Measurements from ENCODE around the gene CPHXL. TPM values are rescaled to one million over a fixed set of nuclear protein-coding genes. Genes with fewer than 3 reads are reported as not detected.

The CPHXL gene
- polyA plus RNA-seq, 3 donors = not detected

DNA sequence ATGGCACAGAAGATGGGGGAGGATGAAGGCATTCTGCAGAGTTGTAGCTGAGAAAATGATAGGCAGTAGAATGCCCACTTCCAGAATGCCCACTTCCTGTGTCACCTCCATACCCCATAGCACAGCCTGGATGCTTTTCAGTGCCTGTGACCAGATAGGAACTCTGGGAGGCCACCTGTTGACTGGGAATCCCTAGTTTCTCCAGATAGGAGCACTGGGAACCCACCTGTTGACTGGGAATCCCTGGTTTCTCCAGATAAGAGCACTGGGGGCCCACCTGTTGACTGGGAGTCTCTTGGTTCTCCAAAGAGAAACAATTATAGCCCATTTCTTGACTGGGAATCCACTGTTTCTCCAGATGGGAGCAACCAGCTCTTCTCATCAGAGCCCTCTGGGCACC, 11.6 kb downstream of the CPHXL start:
- no peak overlapping the region for H3K4me3 Mint-ChIP-seq
- H3K36me3 Mint-ChIP-seq = no peaks in the 10 kb centered on the region
- H3K27me3 Mint-ChIP-seq (ENCODE audit: low read depth in 3 of 3) = peaks cover 0 to 5% (median 3%) of the 10 kb centered on the region in 3 donors
- Histone ChIP-seq H3K27me3 (ENCODE audit: control insufficient read depth in 2 of 2, insufficient read depth in 2 of 2, low read length in 2 of 2) (no peaks in the 10 kb centered on the region), H3K36me3 (replicated peaks in 1 of 2; ENCODE audit: control insufficient read depth in 1 of 2, insufficient read depth in 2 of 2, low read length in 2 of 2) (no peaks in the 10 kb centered on the region), H3K9ac (ENCODE audit: insufficient read depth, low read length, poor library complexity, severe bottlenecking) (no peak overlapping the region), H3K4me3 (replicated peaks in 1 of 3; ENCODE audit: low read depth in 2 of 3, low read length in 3 of 3) (no peak overlapping the region), H3K79me2 (ENCODE audit: insufficient read depth, low read length) (no peaks in the 10 kb centered on the region), H3K27ac (ENCODE audit: low read depth in 1 of 2, low read length in 2 of 2) (no peak overlapping the region), H2AFZ (ENCODE audit: insufficient read depth, low read depth, low read length, poor library complexity, severe bottlenecking) (no peak overlapping the region), H3K4me1 (ENCODE audit: control insufficient read depth in 1 of 2, insufficient read depth in 2 of 2, low read length in 2 of 2) (no peaks in the 10 kb centered on the region), H4K20me1 (ENCODE audit: insufficient read depth, low read length) (no peaks in the 10 kb centered on the region), H3K9me3 (replicated peaks in 1 of 2; ENCODE audit: control insufficient read depth in 1 of 2, insufficient read depth in 1 of 2, low read length in 2 of 2) (peaks cover 22 to 34% of the 10 kb centered on the region in 2 donors), H3K4me2 (replicated peaks; ENCODE audit: extremely low read depth, low read length, poor library complexity, severe bottlenecking) (no peak overlapping the region)
- peaks cover 19 to 33% (median 27%) of the 10 kb centered on the region in 7 donors for H3K9me3 Mint-ChIP-seq
- no peak overlapping the region for H3K27ac Mint-ChIP-seq
- no peaks in the 10 kb centered on the region for H3K4me1 Mint-ChIP-seq
- intact Hi-C loops (cut with micrococcal nuclease) = no loop called here
- TF ChIP-seq, protein P1, sequence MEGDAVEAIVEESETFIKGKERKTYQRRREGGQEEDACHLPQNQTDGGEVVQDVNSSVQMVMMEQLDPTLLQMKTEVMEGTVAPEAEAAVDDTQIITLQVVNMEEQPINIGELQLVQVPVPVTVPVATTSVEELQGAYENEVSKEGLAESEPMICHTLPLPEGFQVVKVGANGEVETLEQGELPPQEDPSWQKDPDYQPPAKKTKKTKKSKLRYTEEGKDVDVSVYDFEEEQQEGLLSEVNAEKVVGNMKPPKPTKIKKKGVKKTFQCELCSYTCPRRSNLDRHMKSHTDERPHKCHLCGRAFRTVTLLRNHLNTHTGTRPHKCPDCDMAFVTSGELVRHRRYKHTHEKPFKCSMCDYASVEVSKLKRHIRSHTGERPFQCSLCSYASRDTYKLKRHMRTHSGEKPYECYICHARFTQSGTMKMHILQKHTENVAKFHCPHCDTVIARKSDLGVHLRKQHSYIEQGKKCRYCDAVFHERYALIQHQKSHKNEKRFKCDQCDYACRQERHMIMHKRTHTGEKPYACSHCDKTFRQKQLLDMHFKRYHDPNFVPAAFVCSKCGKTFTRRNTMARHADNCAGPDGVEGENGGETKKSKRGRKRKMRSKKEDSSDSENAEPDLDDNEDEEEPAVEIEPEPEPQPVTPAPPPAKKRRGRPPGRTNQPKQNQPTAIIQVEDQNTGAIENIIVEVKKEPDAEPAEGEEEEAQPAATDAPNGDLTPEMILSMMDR (IDR thresholded peaks at IDR 0.05) = no peak
- DNase-seq = no peak

DNA sequence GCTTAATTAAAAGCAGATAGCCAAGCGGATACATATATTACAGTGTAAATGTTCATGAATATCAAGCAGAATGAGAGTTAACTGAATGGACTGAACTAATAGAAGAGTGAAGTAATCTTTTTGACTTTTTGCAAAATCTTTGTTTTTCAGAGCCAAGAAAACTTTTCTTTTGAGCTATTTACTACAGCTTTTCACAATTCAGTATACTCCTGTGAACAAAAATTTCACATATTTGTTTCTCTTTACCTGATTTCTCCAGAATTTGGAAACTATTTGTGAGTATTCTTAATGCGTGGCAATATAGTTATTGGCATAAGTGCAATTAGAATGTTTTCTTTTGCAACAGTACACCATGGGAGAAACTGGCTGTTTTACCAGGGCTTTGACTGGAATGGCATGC, 15.9 kb downstream of the CPHXL start:
- Mint-ChIP-seq H3K27ac (no peak overlapping the region), H3K4me1 (no peaks in the 10 kb centered on the region), H3K9me3 (peaks cover 10 to 31% (median 21%) of the 10 kb centered on the region in 7 donors), H3K36me3 (no peaks in the 10 kb centered on the region), H3K4me3 (no peak overlapping the region), H3K27me3 (ENCODE audit: low read depth in 3 of 3) (peaks cover 0 to 2% (median 1%) of the 10 kb centered on the region in 3 donors)
- WGBS (ENCODE audit: insufficient coverage) = 100% methylated on average over 1 of the region's 2 CpGs
- Histone ChIP-seq H3K79me2 (ENCODE audit: insufficient read depth, low read length) (no peaks in the 10 kb centered on the region), H3K27ac (ENCODE audit: low read depth in 1 of 2, low read length in 2 of 2) (no peak overlapping the region), H3K36me3 (replicated peaks in 1 of 2; ENCODE audit: control insufficient read depth in 1 of 2, insufficient read depth in 2 of 2, low read length in 2 of 2) (no peaks in the 10 kb centered on the region), H3K27me3 (ENCODE audit: control insufficient read depth in 2 of 2, insufficient read depth in 2 of 2, low read length in 2 of 2) (no peaks in the 10 kb centered on the region), H2AFZ (ENCODE audit: insufficient read depth, low read depth, low read length, poor library complexity, severe bottlenecking) (no peak overlapping the region), H3K4me2 (replicated peaks; ENCODE audit: extremely low read depth, low read length, poor library complexity, severe bottlenecking) (no peak overlapping the region), H3K4me1 (ENCODE audit: control insufficient read depth in 1 of 2, insufficient read depth in 2 of 2, low read length in 2 of 2) (no peaks in the 10 kb centered on the region), H4K20me1 (ENCODE audit: insufficient read depth, low read length) (no peaks in the 10 kb centered on the region), H3K9me3 (replicated peaks in 1 of 2; ENCODE audit: control insufficient read depth in 1 of 2, insufficient read depth in 1 of 2, low read length in 2 of 2) (peaks cover 18 to 19% of the 10 kb centered on the region in 2 donors), H3K4me3 (replicated peaks in 1 of 3; ENCODE audit: low read depth in 2 of 3, low read length in 3 of 3) (no peak overlapping the region), H3K9ac (ENCODE audit: insufficient read depth, low read length, poor library complexity, severe bottlenecking) (no peak overlapping the region)
- intact Hi-C loops (cut with micrococcal nuclease) = no loop called here
- DNase-seq = no peak
- TF ChIP-seq, protein P1 (IDR thresholded peaks at IDR 0.05) = no peak
